Body of pancreas (tissue), 4 donors: ENCODE data around the gene ARHGAP36.

Source experiments
- POLR2A ChIP-seq, 3 donors: fragments of 450-650 bp; IDR thresholded peaks; one replicate each; pipeline ENCODE4 v1.6.1; 2016; ENCODE audit warnings: antibody characterized with exemption in 3 of 3, mild to moderate bottlenecking in 2 of 3
- TF ChIP-seq, protein P1 (sequence below), 7 experiments: fragments of 450-650 bp in 4 of 7; fragments of 200-600 bp in 3 of 7; sonication (generic) in 3 of 7; IDR thresholded peaks; one replicate each; pipeline ENCODE4 v1.5.1; 2016 to 2019; ENCODE audit warnings: antibody characterized with exemption in 7 of 7

- TF ChIP-seq, protein P1, sequence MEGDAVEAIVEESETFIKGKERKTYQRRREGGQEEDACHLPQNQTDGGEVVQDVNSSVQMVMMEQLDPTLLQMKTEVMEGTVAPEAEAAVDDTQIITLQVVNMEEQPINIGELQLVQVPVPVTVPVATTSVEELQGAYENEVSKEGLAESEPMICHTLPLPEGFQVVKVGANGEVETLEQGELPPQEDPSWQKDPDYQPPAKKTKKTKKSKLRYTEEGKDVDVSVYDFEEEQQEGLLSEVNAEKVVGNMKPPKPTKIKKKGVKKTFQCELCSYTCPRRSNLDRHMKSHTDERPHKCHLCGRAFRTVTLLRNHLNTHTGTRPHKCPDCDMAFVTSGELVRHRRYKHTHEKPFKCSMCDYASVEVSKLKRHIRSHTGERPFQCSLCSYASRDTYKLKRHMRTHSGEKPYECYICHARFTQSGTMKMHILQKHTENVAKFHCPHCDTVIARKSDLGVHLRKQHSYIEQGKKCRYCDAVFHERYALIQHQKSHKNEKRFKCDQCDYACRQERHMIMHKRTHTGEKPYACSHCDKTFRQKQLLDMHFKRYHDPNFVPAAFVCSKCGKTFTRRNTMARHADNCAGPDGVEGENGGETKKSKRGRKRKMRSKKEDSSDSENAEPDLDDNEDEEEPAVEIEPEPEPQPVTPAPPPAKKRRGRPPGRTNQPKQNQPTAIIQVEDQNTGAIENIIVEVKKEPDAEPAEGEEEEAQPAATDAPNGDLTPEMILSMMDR (IDR thresholded peaks at IDR 0.05), result no peak
- no peak for TF ChIP-seq POLR2A (IDR thresholded peaks at IDR 0.05)
Measured at GRCh38 chrX:131067846-131068745, 9.9 kb downstream of the ARHGAP36 start.
